ENCODE measurements around the gene MAU2. TPM values are rescaled to one million over a fixed set of nuclear protein-coding genes. Genes with fewer than 3 reads are reported as not detected.

MAU2 gene
- 21.1 and 29.4 TPM in 2 replicates for total RNA-seq
- polyA plus RNA-seq, result 11.1 TPM in 2 replicates
- polyA plus RNA-seq (2012), result 15.2 and 16.4 TPM in 2 replicates
- 58.4 and 98.0 TPM in 2 replicates for polyA minus RNA-seq (ENCODE audit: low replicate concordance)

- peak; percentile 86 to 92 for DNase-seq (ENCODE audit: low read depth in 2 of 2)
- TF ChIP-seq EZH2 (IDR thresholded peaks at IDR 0.05; ENCODE audit: low read length, missing control alignments) (no peak), CTCF (conservative IDR thresholded peaks at IDR 0.05 in 1 of 2, IDR thresholded peaks at IDR 0.05 in 1 of 2; ENCODE audit: low read depth in 1 of 2, low read length in 2 of 2) (no peak)
- H3K4me1 ChIP-seq (ENCODE audit: control insufficient read depth, extremely low read depth, insufficient read depth, low read length), result peaks cover 9% of the 10 kb centered on the region
Observed at GRCh38 chr19:19320361-19321140, at the start of gene MAU2, which contains the start of gene SUGP1. MAU2 (plus strand) TSS chr19:19320829; CDS start chr19:19320860, 31 bp downstream. SUGP1 (minus strand) TSS chr19:19320509; CDS start chr19:19320496, 13 bp downstream.

GRCh38 chr19:19271828-19272599 is 48.6 kb upstream of the MAU2 start:
- H3K36me3 ChIP-seq (ENCODE audit: control insufficient read depth, insufficient read depth, low read length), result peaks cover 7% of the 10 kb centered on the region
- no peak overlapping the region for H3K27ac ChIP-seq (ENCODE audit: insufficient read depth, low read length)
- H2AFZ ChIP-seq (ENCODE audit: low read length), result no peak overlapping the region
- no peak overlapping the region for H3K9ac ChIP-seq (ENCODE audit: insufficient read depth, low read length)
- no peak for DNase-seq (ENCODE audit: low read depth in 2 of 2)
- TF ChIP-seq EZH2 (IDR thresholded peaks at IDR 0.05; ENCODE audit: low read length, missing control alignments) (no peak), CTCF (conservative IDR thresholded peaks at IDR 0.05 in 1 of 2, IDR thresholded peaks at IDR 0.05 in 1 of 2; ENCODE audit: low read depth in 1 of 2, low read length in 2 of 2) (no peak)
- peaks cover 14% of the 10 kb centered on the region for H3K27me3 ChIP-seq (ENCODE audit: control insufficient read depth, insufficient read depth, low read length)
- no peaks in the 10 kb centered on the region for H3K4me1 ChIP-seq (ENCODE audit: control insufficient read depth, extremely low read depth, insufficient read depth, low read length)
- no peaks in the 10 kb centered on the region for H3K79me2 ChIP-seq (ENCODE audit: control insufficient read depth, insufficient read depth, low read length)
- no peaks in the 10 kb centered on the region for H3K9me3 ChIP-seq (ENCODE audit: control insufficient read depth, insufficient read depth, low read depth, low read length)
- no peak overlapping the region for H3K4me2 ChIP-seq (ENCODE audit: extremely low read depth, insufficient read depth, low read length)
- no peaks in the 10 kb centered on the region for H4K20me1 ChIP-seq (ENCODE audit: control insufficient read depth, extremely low read depth, insufficient read depth, low read length)
- H3K4me3 ChIP-seq (replicated peaks in 1 of 4; ENCODE audit: control extremely low read depth in 1 of 4, insufficient read depth in 1 of 4, low read depth in 3 of 4, low read length in 4 of 4), result no peak overlapping the region

More at GRCh38 chr19:19320361-19321140, at the start of gene MAU2, which contains the start of gene SUGP1:
- H2AFZ ChIP-seq (ENCODE audit: low read length), result peak within 1 kb of the TSS; percentile 95
- H3K27me3 ChIP-seq (ENCODE audit: control insufficient read depth, insufficient read depth, low read length), result no peaks in the 10 kb centered on the region
- H3K36me3 ChIP-seq (ENCODE audit: control insufficient read depth, insufficient read depth, low read length), result peaks cover 2% of the 10 kb centered on the region
- no peaks in the 10 kb centered on the region for H4K20me1 ChIP-seq (ENCODE audit: control insufficient read depth, extremely low read depth, insufficient read depth, low read length)
- peaks cover 55% of the 10 kb centered on the region for H3K79me2 ChIP-seq (ENCODE audit: control insufficient read depth, insufficient read depth, low read length)
- H3K9me3 ChIP-seq (ENCODE audit: control insufficient read depth, insufficient read depth, low read depth, low read length), result no peaks in the 10 kb centered on the region
- H3K9ac ChIP-seq (ENCODE audit: insufficient read depth, low read length), result peak within 1 kb of the TSS; percentile 99
- peak within 1 kb of the TSS; percentile 90 for H3K4me2 ChIP-seq (ENCODE audit: extremely low read depth, insufficient read depth, low read length)
- peak within 1 kb of the TSS; percentile 98 for H3K27ac ChIP-seq (ENCODE audit: insufficient read depth, low read length)
- peak within 1 kb of the TSS; percentile 82 to 100 (median 94) for H3K4me3 ChIP-seq (replicated peaks in 1 of 4; ENCODE audit: control extremely low read depth in 1 of 4, insufficient read depth in 1 of 4, low read depth in 3 of 4, low read length in 4 of 4)

GRCh38 chr19:19274146-19274545 is 46.5 kb upstream of the MAU2 start:
- no peaks in the 10 kb centered on the region for H4K20me1 ChIP-seq (ENCODE audit: control insufficient read depth, extremely low read depth, insufficient read depth, low read length)
- DNase-seq (ENCODE audit: low read depth in 2 of 2), result peak in 1 of 2 donors; percentile 28
- TF ChIP-seq EZH2 (IDR thresholded peaks at IDR 0.05; ENCODE audit: low read length, missing control alignments) (no peak), CTCF (conservative IDR thresholded peaks at IDR 0.05 in 1 of 2, IDR thresholded peaks at IDR 0.05 in 1 of 2; ENCODE audit: low read depth in 1 of 2, low read length in 2 of 2) (no peak)

More at GRCh38 chr19:19274146-19274545, 46.5 kb upstream of the MAU2 start:
- peaks cover 11% of the 10 kb centered on the region for H3K27me3 ChIP-seq (ENCODE audit: control insufficient read depth, insufficient read depth, low read length)
- no peak overlapping the region for H3K27ac ChIP-seq (ENCODE audit: insufficient read depth, low read length)
- H3K36me3 ChIP-seq (ENCODE audit: control insufficient read depth, insufficient read depth, low read length), result peaks cover 13% of the 10 kb centered on the region
- no peaks in the 10 kb centered on the region for H3K79me2 ChIP-seq (ENCODE audit: control insufficient read depth, insufficient read depth, low read length)
- H3K4me1 ChIP-seq (ENCODE audit: control insufficient read depth, extremely low read depth, insufficient read depth, low read length), result no peaks in the 10 kb centered on the region
- no peak overlapping the region for H2AFZ ChIP-seq (ENCODE audit: low read length)
- no peak overlapping the region for H3K4me2 ChIP-seq (ENCODE audit: extremely low read depth, insufficient read depth, low read length)
- H3K4me3 ChIP-seq (replicated peaks in 1 of 4; ENCODE audit: control extremely low read depth in 1 of 4, insufficient read depth in 1 of 4, low read depth in 3 of 4, low read length in 4 of 4), result no peak overlapping the region
- no peaks in the 10 kb centered on the region for H3K9me3 ChIP-seq (ENCODE audit: control insufficient read depth, insufficient read depth, low read depth, low read length)
- no peak overlapping the region for H3K9ac ChIP-seq (ENCODE audit: insufficient read depth, low read length)
